GM18507 (cell line): ENCODE measurements around the gene DGKZ.
"Not testable (repeated sequence)": the region's sequence is repeated elsewhere in the genome, so short reads cannot be mapped to it uniquely, and the experiment has no call there.

ENCODE experiments used
- DNase-seq: peaks from one replicate; pipeline ENCODE4 v3.0.0; 2011; ENCODE audit warnings: low read depth; ENCODE audit not compliant: insufficient read length; ENCODE audit errors: extremely low spot score
- FAIRE-seq: peaks from 2 replicates; lab custom pipeline; 2011; peaks lifted over from hg19 to GRCh38; lab: Jason Lieb, UNC

Gene DGKZ

GRCh38 chr11:46346886-46347636, at the start of gene DGKZ:
DGKZ (plus strand) TSS chr11:46347463; CDS start chr11:46347660, 197 bp downstream.
- FAIRE-seq (peak; percentile 58), DNase-seq (peak; percentile 82)

- no peak for FAIRE-seq
- no peak for DNase-seq
Observed at GRCh38 chr11:46298699-46299433, 48.4 kb upstream of the DGKZ start.

- DNase-seq: no peak
- FAIRE-seq: no peak
Observed at GRCh38 chr11:46299451-46299961, 47.8 kb upstream of the DGKZ start.

GRCh38 chr11:46300270-46300669, 47.0 kb upstream of the DGKZ start:
- FAIRE-seq (no peak), DNase-seq (no peak)

GRCh38 chr11:46302866-46303265, 44.4 kb upstream of the DGKZ start:
- DNase-seq (peak; percentile 64), FAIRE-seq (peak; percentile 81)

- not testable (repeated sequence) for DNase-seq, FAIRE-seq
Observed at GRCh38 chr11:46304036-46304435, 43.2 kb upstream of the DGKZ start.

GRCh38 chr11:46304605-46305179, 42.6 kb upstream of the DGKZ start:
- no peak for DNase-seq
- FAIRE-seq: no peak

GRCh38 chr11:46305295-46305694, 42.0 kb upstream of the DGKZ start:
- no peak for DNase-seq
- no peak for FAIRE-seq

- DNase-seq: no peak
- FAIRE-seq: no peak
Observed at GRCh38 chr11:46306296-46306853, 40.9 kb upstream of the DGKZ start.

- no peak for FAIRE-seq
Observed at GRCh38 chr11:46307369-46307768, 39.9 kb upstream of the DGKZ start.

GRCh38 chr11:46307785-46308341, 39.4 kb upstream of the DGKZ start:
- DNase-seq (no peak), FAIRE-seq (no peak)

More at GRCh38 chr11:46307369-46307768, 39.9 kb upstream of the DGKZ start:
- no peak for DNase-seq

- DNase-seq (peak; percentile 58), FAIRE-seq (no peak)
Observed at GRCh38 chr11:46308631-46309419, 38.4 kb upstream of the DGKZ start.

- FAIRE-seq: no peak
- DNase-seq: no peak
Observed at GRCh38 chr11:46309814-46310259, 37.4 kb upstream of the DGKZ start.

- DNase-seq (peak; percentile 56), FAIRE-seq (peak; percentile 73)
Observed at GRCh38 chr11:46315033-46315738, 32.1 kb upstream of the DGKZ start.

GRCh38 chr11:46315783-46316563, 31.3 kb upstream of the DGKZ start:
- no peak for FAIRE-seq
- no peak for DNase-seq

GRCh38 chr11:46319074-46319453, 28.2 kb upstream of the DGKZ start:
- FAIRE-seq (no peak), DNase-seq (no peak)

GRCh38 chr11:46321757-46322156, 25.5 kb upstream of the DGKZ start:
- FAIRE-seq: no peak
- DNase-seq: no peak

- DNase-seq (no peak), FAIRE-seq (no peak)
Observed at GRCh38 chr11:46322759-46323158, 24.5 kb upstream of the DGKZ start.
